Measurements from ENCODE around the gene ZNF699.
"Not testable (repeated sequence)": the region's sequence is repeated elsewhere in the genome, so short reads cannot be mapped to it uniquely, and the experiment has no call there.

ZNF699 gene

GRCh38 chr19:9323919-9324583 lies 14.4 kb upstream of the ZNF699 start, which contains the start of gene ZNF559:
Gene ZNF559 (plus strand): TSS chr19:9324179. CDS start chr19:9338550, 14,371 bp downstream.
- peaks cover 29% of the 10 kb centered on the region for H3K36me3 ChIP-seq (ENCODE audit: control insufficient read depth, insufficient read depth, low read length)
- H3K27ac ChIP-seq (ENCODE audit: low read depth, low read length, severe bottlenecking), result peak within 1 kb of the TSS; percentile 80
- H3K9me3 ChIP-seq (ENCODE audit: control insufficient read depth, low read length), result peaks cover 29% of the 10 kb centered on the region
- peak within 1 kb of the TSS; percentile 76 for H3K4me3 ChIP-seq (ENCODE audit: extremely low read depth, insufficient read depth, low read length, poor library complexity, severe bottlenecking)
- WGBS, 2 experiments (ENCODE audit: insufficient coverage in 2 of 2), result 1 to 6% methylated on average over 27 to 43 of the region's 48 CpGs
- H3K4me1 ChIP-seq (ENCODE audit: control insufficient read depth, insufficient read depth, low read length, poor library complexity, severe bottlenecking), result no peaks in the 10 kb centered on the region

GRCh38 chr19:9323557-9323918 lies 13.9 kb upstream of the ZNF699 start:
- H3K36me3 ChIP-seq (ENCODE audit: control insufficient read depth, insufficient read depth, low read length), result peaks cover 26% of the 10 kb centered on the region
- H3K4me1 ChIP-seq (ENCODE audit: control insufficient read depth, insufficient read depth, low read length, poor library complexity, severe bottlenecking), result no peaks in the 10 kb centered on the region
- peaks cover 29% of the 10 kb centered on the region for H3K9me3 ChIP-seq (ENCODE audit: control insufficient read depth, low read length)
- 64 to 80% methylated on average over 8 to 9 of the region's 9 CpGs for WGBS, 2 experiments (ENCODE audit: insufficient coverage in 2 of 2)
- peak overlapping the region; percentile 76 for H3K4me3 ChIP-seq (ENCODE audit: extremely low read depth, insufficient read depth, low read length, poor library complexity, severe bottlenecking)
- peak overlapping the region; percentile 80 for H3K27ac ChIP-seq (ENCODE audit: low read depth, low read length, severe bottlenecking)

- Histone ChIP-seq H3K36me3 (ENCODE audit: control insufficient read depth, insufficient read depth, low read length) (peaks cover 18% of the 10 kb centered on the region), H3K9me3 (ENCODE audit: control insufficient read depth, low read length) (peaks cover 29% of the 10 kb centered on the region)
- H3K4me3 ChIP-seq (ENCODE audit: extremely low read depth, insufficient read depth, low read length, poor library complexity, severe bottlenecking); H3K27ac ChIP-seq (ENCODE audit: low read depth, low read length, severe bottlenecking); H3K4me1 ChIP-seq (ENCODE audit: control insufficient read depth, insufficient read depth, low read length, poor library complexity, severe bottlenecking): not testable (repeated sequence)
- WGBS, 2 experiments (ENCODE audit: insufficient coverage in 2 of 2), result 92% methylated on average over 4 to 9 of the region's 10 CpGs
Observed at GRCh38 chr19:9322201-9322600, 12.6 kb upstream of the ZNF699 start.

- not testable (repeated sequence) for H3K4me1 ChIP-seq (ENCODE audit: control insufficient read depth, insufficient read depth, low read length, poor library complexity, severe bottlenecking); H3K4me3 ChIP-seq (ENCODE audit: extremely low read depth, insufficient read depth, low read length, poor library complexity, severe bottlenecking); H3K27ac ChIP-seq (ENCODE audit: low read depth, low read length, severe bottlenecking)
- 98% methylated on average over 7 of the region's 14 CpGs for WGBS, 2 experiments (ENCODE audit: insufficient coverage in 2 of 2)
- Histone ChIP-seq H3K9me3 (ENCODE audit: control insufficient read depth, low read length) (peaks cover 29% of the 10 kb centered on the region), H3K36me3 (ENCODE audit: control insufficient read depth, insufficient read depth, low read length) (peaks cover 18% of the 10 kb centered on the region)
Observed at GRCh38 chr19:9321756-9322155, 12.1 kb upstream of the ZNF699 start.

- WGBS, 2 experiments (ENCODE audit: insufficient coverage in 2 of 2), result 91 to 93% methylated on average over 13 to 15 of the region's 23 CpGs
Observed at GRCh38 chr19:9321338-9321737, 11.7 kb upstream of the ZNF699 start.

GRCh38 chr19:9313756-9314155 lies 4.1 kb upstream of the ZNF699 start:
- Histone ChIP-seq H3K36me3 (ENCODE audit: control insufficient read depth, insufficient read depth, low read length) (no peaks in the 10 kb centered on the region), H3K4me1 (ENCODE audit: control insufficient read depth, insufficient read depth, low read length, poor library complexity, severe bottlenecking) (no peaks in the 10 kb centered on the region), H3K27ac (ENCODE audit: low read depth, low read length, severe bottlenecking) (no peak overlapping the region), H3K4me3 (ENCODE audit: extremely low read depth, insufficient read depth, low read length, poor library complexity, severe bottlenecking) (no peak overlapping the region), H3K9me3 (ENCODE audit: control insufficient read depth, low read length) (peaks cover 12% of the 10 kb centered on the region)
- WGBS, 2 experiments (ENCODE audit: insufficient coverage in 2 of 2), result 63 to 79% methylated on average over 4 of the region's 4 CpGs

More at GRCh38 chr19:9321338-9321737, 11.7 kb upstream of the ZNF699 start:
- peaks cover 29% of the 10 kb centered on the region for H3K9me3 ChIP-seq (ENCODE audit: control insufficient read depth, low read length)
- H3K36me3 ChIP-seq (ENCODE audit: control insufficient read depth, insufficient read depth, low read length), result peaks cover 17% of the 10 kb centered on the region
- no peak overlapping the region for H3K27ac ChIP-seq (ENCODE audit: low read depth, low read length, severe bottlenecking)
- no peak overlapping the region for H3K4me3 ChIP-seq (ENCODE audit: extremely low read depth, insufficient read depth, low read length, poor library complexity, severe bottlenecking)
- H3K4me1 ChIP-seq (ENCODE audit: control insufficient read depth, insufficient read depth, low read length, poor library complexity, severe bottlenecking), result no peaks in the 10 kb centered on the region

GRCh38 chr19:9309974-9310446 lies 372 bp upstream of the ZNF699 start:
- H3K36me3 ChIP-seq (ENCODE audit: control insufficient read depth, insufficient read depth, low read length), result peaks cover 11% of the 10 kb centered on the region
- H3K27ac ChIP-seq (ENCODE audit: low read depth, low read length, severe bottlenecking), result peak overlapping the region; percentile 87
- WGBS, 2 experiments (ENCODE audit: insufficient coverage in 2 of 2), result 8 to 16% methylated on average over 12 to 13 of the region's 13 CpGs
- H3K4me1 ChIP-seq (ENCODE audit: control insufficient read depth, insufficient read depth, low read length, poor library complexity, severe bottlenecking), result no peaks in the 10 kb centered on the region
- H3K9me3 ChIP-seq (ENCODE audit: control insufficient read depth, low read length), result peaks cover 16% of the 10 kb centered on the region
- H3K4me3 ChIP-seq (ENCODE audit: extremely low read depth, insufficient read depth, low read length, poor library complexity, severe bottlenecking), result peak overlapping the region; percentile 88

- Histone ChIP-seq H3K4me3 (ENCODE audit: extremely low read depth, insufficient read depth, low read length, poor library complexity, severe bottlenecking) (peak overlapping the region; percentile 88), H3K9me3 (ENCODE audit: control insufficient read depth, low read length) (peaks cover 14% of the 10 kb centered on the region), H3K4me1 (ENCODE audit: control insufficient read depth, insufficient read depth, low read length, poor library complexity, severe bottlenecking) (no peaks in the 10 kb centered on the region), H3K27ac (ENCODE audit: low read depth, low read length, severe bottlenecking) (no peak overlapping the region), H3K36me3 (ENCODE audit: control insufficient read depth, insufficient read depth, low read length) (peaks cover 29% of the 10 kb centered on the region)
- 40 to 100% methylated on average over 1 to 2 of the region's 10 CpGs for WGBS, 2 experiments (ENCODE audit: insufficient coverage in 2 of 2)
Observed at GRCh38 chr19:9308091-9308770, 1.4 kb downstream of the ZNF699 start.

- no peak overlapping the region for H3K27ac ChIP-seq (ENCODE audit: low read depth, low read length, severe bottlenecking)
- H3K4me3 ChIP-seq (ENCODE audit: extremely low read depth, insufficient read depth, low read length, poor library complexity, severe bottlenecking), result no peak overlapping the region
- H3K9me3 ChIP-seq (ENCODE audit: control insufficient read depth, low read length), result peaks cover 24% of the 10 kb centered on the region
- 100% methylated on average over 1 of the region's 1 CpG; no CpG with 5 or more reads in 1 of the 2 experiments for WGBS, 2 experiments (ENCODE audit: insufficient coverage in 2 of 2)
- H3K36me3 ChIP-seq (ENCODE audit: control insufficient read depth, insufficient read depth, low read length), result peaks cover 46% of the 10 kb centered on the region
- no peaks in the 10 kb centered on the region for H3K4me1 ChIP-seq (ENCODE audit: control insufficient read depth, insufficient read depth, low read length, poor library complexity, severe bottlenecking)
Observed at GRCh38 chr19:9306443-9306842, 3.2 kb downstream of the ZNF699 start.

GRCh38 chr19:9296336-9296735 lies 13.3 kb downstream of the ZNF699 start:
- Histone ChIP-seq H3K4me1 (ENCODE audit: control insufficient read depth, insufficient read depth, low read length, poor library complexity, severe bottlenecking) (no peaks in the 10 kb centered on the region), H3K9me3 (ENCODE audit: control insufficient read depth, low read length) (peaks cover 84% of the 10 kb centered on the region), H3K27ac (ENCODE audit: low read depth, low read length, severe bottlenecking) (peak overlapping the region; percentile 72), H3K4me3 (ENCODE audit: extremely low read depth, insufficient read depth, low read length, poor library complexity, severe bottlenecking) (no peak overlapping the region), H3K36me3 (ENCODE audit: control insufficient read depth, insufficient read depth, low read length) (peaks cover 85% of the 10 kb centered on the region)
- 100% methylated on average over 1 of the region's 2 CpGs for WGBS, 2 experiments (ENCODE audit: insufficient coverage in 2 of 2)

GRCh38 chr19:9295411-9295849 lies 14.2 kb downstream of the ZNF699 start:
- Histone ChIP-seq H3K27ac (ENCODE audit: low read depth, low read length, severe bottlenecking) (peak overlapping the region; percentile 72), H3K4me1 (ENCODE audit: control insufficient read depth, insufficient read depth, low read length, poor library complexity, severe bottlenecking) (no peaks in the 10 kb centered on the region), H3K36me3 (ENCODE audit: control insufficient read depth, insufficient read depth, low read length) (peaks cover 76% of the 10 kb centered on the region), H3K9me3 (ENCODE audit: control insufficient read depth, low read length) (peaks cover 75% of the 10 kb centered on the region), H3K4me3 (ENCODE audit: extremely low read depth, insufficient read depth, low read length, poor library complexity, severe bottlenecking) (no peak overlapping the region)
- 100% methylated on average over 1 of the region's 4 CpGs for WGBS, 2 experiments (ENCODE audit: insufficient coverage in 2 of 2)

Data from mesodermal cell (in vitro differentiated cells).